ENCODE data around the gene SEC23B.

GRCh38 chr20:18497603-18498002 lies 10.1 kb upstream of the SEC23B start:
- TF ChIP-seq EGR1 (IDR thresholded peaks at IDR 0.05; ENCODE audit: low read depth in 2 of 2) (no peak), MAX (IDR thresholded peaks at IDR 0.05) (no peak), REST (IDR thresholded peaks at IDR 0.05) (no peak), TAF1 (conservative IDR thresholded peaks at IDR 0.05) (no peak), SP1 (IDR thresholded peaks at IDR 0.05) (no peak), CTCF (IDR thresholded peaks at IDR 0.05; ENCODE audit: low read depth, low read length, missing input control) (no peak), JUND (IDR thresholded peaks at IDR 0.05) (no peak), YY1 (IDR thresholded peaks at IDR 0.05) (no peak)
